Rectal smooth muscle tissue (tissue), 1 donor: ENCODE data around the gene AKAP6.

ENCODE experiments used
- H3K27ac ChIP-seq: one replicate; pipeline ENCODE4 v1.7.0; 2013; ENCODE audit warnings: low read depth, low read length, inconsistent platforms
- H3K27me3 ChIP-seq: one replicate; pipeline ENCODE4 v1.7.0; 2013; ENCODE audit warnings: low read length; ENCODE audit not compliant: control insufficient read depth, insufficient read depth
- H3K36me3 ChIP-seq: one replicate; pipeline ENCODE4 v1.7.0; 2013; ENCODE audit warnings: low read length; ENCODE audit not compliant: control insufficient read depth, insufficient read depth
- H3K4me1 ChIP-seq: one replicate; pipeline ENCODE4 v1.7.0; 2013; ENCODE audit warnings: low read length; ENCODE audit not compliant: control insufficient read depth, insufficient read depth
- H3K4me3 ChIP-seq: one replicate; pipeline ENCODE4 v1.7.0; 2013; ENCODE audit warnings: low read length
- H3K9ac ChIP-seq: one replicate; pipeline ENCODE4 v1.7.0; 2013; ENCODE audit warnings: low read length

AKAP6 gene

DNA sequence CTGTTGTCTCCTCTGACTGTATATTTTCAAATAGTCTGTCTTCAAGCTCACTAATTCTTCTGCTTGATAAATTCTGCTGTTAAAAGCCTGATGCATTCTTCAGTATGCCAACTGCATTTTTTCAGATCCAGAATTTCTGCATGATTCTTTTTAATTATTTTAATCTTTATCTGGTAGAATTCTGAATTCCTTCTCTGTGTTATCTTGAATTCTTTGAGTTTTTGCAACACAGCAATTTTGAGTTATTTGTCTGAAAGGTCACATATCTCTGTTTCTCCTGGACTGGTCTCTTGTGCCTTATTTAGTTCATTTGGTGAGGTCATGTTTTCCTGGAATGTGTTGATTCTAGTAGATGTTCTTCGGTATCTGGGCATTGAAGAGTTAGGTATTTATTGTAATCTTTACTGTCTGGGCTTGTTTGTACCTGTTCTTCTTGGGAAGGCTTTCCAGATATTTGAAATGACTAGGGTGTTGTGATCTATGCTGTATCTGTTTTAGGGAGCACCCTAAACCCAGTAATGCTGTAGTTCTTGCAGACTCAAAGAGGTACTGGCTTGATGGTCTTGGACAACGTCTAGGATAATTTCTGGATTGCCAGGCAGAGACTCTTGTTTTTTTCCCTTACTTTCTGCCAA lies 415.8 kb downstream of the AKAP6 start:
- Histone ChIP-seq H3K9ac (no peak overlapping the region), H3K4me1 (no peaks in the 10 kb centered on the region), H3K27ac (no peak overlapping the region), H3K4me3 (no peak overlapping the region), H3K36me3 (no peaks in the 10 kb centered on the region), H3K27me3 (no peaks in the 10 kb centered on the region)

DNA sequence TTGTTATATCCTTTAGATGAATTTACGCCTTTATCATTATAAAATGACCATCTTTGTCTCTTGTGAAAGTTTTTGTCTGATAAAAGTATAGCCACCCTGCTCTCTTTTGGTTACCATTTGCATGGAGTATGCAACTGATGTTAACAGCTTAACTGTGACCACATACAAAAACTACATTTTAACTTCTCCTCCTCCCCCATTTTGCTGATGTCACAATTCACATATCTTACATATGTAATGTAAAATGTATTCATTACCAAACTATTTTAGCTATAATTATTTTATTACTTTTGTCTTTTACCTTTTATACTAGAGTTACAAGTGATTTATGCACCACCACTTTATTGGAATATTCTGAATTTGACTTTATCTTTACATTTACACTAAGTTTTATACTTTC lies 425.1 kb downstream of the AKAP6 start:
- Histone ChIP-seq H3K27me3 (no peaks in the 10 kb centered on the region), H3K4me3 (no peak overlapping the region), H3K27ac (no peak overlapping the region), H3K4me1 (no peaks in the 10 kb centered on the region), H3K36me3 (no peaks in the 10 kb centered on the region), H3K9ac (no peak overlapping the region)

DNA sequence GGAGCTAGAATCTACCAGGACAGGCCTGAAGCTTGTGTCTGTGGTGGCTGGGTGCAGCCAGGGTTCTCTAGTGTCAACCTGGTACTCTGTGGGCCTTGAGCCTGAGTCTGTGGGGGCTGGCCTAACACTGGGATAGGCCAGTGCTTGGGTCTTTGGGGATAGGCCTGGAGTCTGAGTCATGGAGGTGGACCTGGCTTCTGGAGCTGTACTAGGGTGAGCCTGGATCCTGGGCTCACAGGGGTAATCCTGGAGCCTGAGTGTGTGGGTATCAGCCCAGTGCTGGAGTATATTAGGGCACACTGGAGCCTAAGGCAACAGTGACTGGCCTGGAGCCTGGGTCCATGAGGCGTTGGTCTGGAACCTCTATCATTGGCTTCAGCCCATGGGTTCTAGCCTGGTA lies 427.1 kb downstream of the AKAP6 start:
- H3K36me3 ChIP-seq: no peaks in the 10 kb centered on the region
- no peaks in the 10 kb centered on the region for H3K4me1 ChIP-seq
- H3K27ac ChIP-seq: no peak overlapping the region
- H3K27me3 ChIP-seq: no peaks in the 10 kb centered on the region
- no peak overlapping the region for H3K9ac ChIP-seq
- no peak overlapping the region for H3K4me3 ChIP-seq

- no peak overlapping the region for H3K4me3 ChIP-seq
- no peak overlapping the region for H3K9ac ChIP-seq
- no peaks in the 10 kb centered on the region for H3K36me3 ChIP-seq
- H3K27ac ChIP-seq: no peak overlapping the region
- no peaks in the 10 kb centered on the region for H3K4me1 ChIP-seq
- no peaks in the 10 kb centered on the region for H3K27me3 ChIP-seq
Observed at GRCh38 chr14:32756775-32757174, 427.7 kb downstream of the AKAP6 start.

GRCh38 chr14:32757568-32757967 lies 428.5 kb downstream of the AKAP6 start:
- Histone ChIP-seq H3K4me3 (no peak overlapping the region), H3K27ac (no peak overlapping the region), H3K9ac (no peak overlapping the region), H3K36me3 (no peaks in the 10 kb centered on the region), H3K4me1 (no peaks in the 10 kb centered on the region), H3K27me3 (no peaks in the 10 kb centered on the region)

GRCh38 chr14:32761381-32761968 lies 432.4 kb downstream of the AKAP6 start:
- no peak overlapping the region for H3K4me3 ChIP-seq
- H3K9ac ChIP-seq: no peak overlapping the region
- H3K4me1 ChIP-seq: no peaks in the 10 kb centered on the region
- H3K27me3 ChIP-seq: no peaks in the 10 kb centered on the region
- H3K27ac ChIP-seq: no peak overlapping the region
- no peaks in the 10 kb centered on the region for H3K36me3 ChIP-seq

DNA sequence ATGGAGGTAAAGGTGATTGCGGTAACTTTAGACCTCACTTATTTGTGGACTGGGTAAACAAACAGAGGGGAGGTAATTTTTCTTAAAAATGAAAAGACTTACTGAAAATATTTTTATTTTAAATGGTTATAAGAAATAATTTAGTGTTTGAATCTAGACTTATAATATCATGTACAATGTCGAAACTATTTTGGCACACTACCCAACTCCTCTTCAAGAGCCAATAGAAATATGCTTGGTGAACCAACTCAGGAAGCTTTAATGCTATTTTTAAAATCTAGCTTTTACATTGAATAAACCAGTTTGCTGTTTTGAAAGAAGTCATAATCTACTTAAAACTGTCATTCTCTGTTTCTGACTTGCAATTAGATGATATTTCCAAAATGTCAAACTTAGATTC lies 433.8 kb downstream of the AKAP6 start:
- Histone ChIP-seq H3K4me1 (no peaks in the 10 kb centered on the region), H3K36me3 (no peaks in the 10 kb centered on the region), H3K9ac (no peak overlapping the region), H3K27ac (no peak overlapping the region), H3K4me3 (no peak overlapping the region), H3K27me3 (no peaks in the 10 kb centered on the region)

DNA sequence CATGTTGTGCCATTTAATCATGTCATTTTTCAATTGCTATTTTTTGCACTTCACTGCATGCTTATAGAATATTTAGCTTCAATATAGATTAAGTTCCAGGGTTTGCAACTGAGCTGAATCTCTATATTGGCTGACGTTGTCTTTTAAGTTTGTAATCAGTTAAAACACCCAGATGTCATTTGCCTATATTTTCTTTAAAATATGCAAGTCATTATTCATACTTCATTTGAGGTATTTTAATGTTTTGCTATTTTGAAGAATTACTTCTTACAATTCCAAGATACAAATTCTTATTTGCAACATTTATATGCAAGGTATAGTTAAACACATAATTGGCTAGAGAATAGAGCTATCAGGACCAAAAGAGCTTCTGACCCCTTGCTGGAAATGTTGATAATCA lies 434.6 kb downstream of the AKAP6 start:
- Histone ChIP-seq H3K36me3 (no peaks in the 10 kb centered on the region), H3K4me1 (no peaks in the 10 kb centered on the region), H3K9ac (no peak overlapping the region), H3K27me3 (no peaks in the 10 kb centered on the region), H3K4me3 (no peak overlapping the region), H3K27ac (no peak overlapping the region)

GRCh38 chr14:32764131-32764530 lies 435.0 kb downstream of the AKAP6 start:
- no peak overlapping the region for H3K4me3 ChIP-seq

DNA sequence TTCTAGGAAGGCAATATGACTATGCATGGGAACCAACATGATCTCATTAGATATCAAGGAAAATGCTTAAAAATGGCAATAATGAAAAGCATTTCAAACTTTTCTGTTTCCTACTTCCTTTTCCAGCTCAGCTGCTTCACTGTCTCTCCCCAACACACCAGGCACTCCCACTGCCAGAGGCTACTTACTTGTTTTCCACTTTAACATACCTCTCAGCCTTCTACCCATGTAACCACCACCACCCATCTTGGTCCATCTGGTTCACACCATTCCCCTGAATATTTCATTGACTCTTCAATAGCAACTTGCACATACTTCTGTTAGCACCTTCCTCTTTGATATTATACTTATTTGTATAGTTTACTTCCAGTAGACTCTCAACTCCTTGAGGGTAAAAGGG lies 441.3 kb downstream of the AKAP6 start:
- H3K9ac ChIP-seq: no peak overlapping the region
- H3K27me3 ChIP-seq: no peaks in the 10 kb centered on the region
- no peaks in the 10 kb centered on the region for H3K36me3 ChIP-seq
- no peak overlapping the region for H3K4me3 ChIP-seq
- no peak overlapping the region for H3K27ac ChIP-seq
- H3K4me1 ChIP-seq: no peaks in the 10 kb centered on the region

More at GRCh38 chr14:32764131-32764530, 435.0 kb downstream of the AKAP6 start:
- Histone ChIP-seq H3K27me3 (no peaks in the 10 kb centered on the region), H3K36me3 (no peaks in the 10 kb centered on the region), H3K9ac (no peak overlapping the region), H3K27ac (no peak overlapping the region), H3K4me1 (no peaks in the 10 kb centered on the region)

DNA sequence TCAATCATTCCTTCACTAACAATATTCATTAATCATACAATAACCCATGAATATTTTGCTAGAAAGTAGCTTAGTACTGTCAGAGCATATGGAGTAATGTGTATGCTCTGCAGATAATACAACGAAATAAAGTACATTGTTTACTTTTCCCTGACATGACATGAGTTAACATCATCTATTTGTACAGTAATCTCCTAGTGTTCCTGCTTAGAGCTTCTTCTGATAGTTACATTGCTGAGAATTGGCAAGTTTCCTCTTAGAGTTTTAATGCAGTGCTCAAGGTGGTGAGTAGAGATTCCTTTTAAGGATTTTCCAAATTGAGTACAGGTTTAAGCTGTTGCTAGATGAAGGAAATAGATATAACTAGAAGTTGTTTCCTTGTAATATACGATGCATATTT lies 445.1 kb downstream of the AKAP6 start:
- H3K27ac ChIP-seq: no peak overlapping the region
- H3K9ac ChIP-seq: no peak overlapping the region
- no peak overlapping the region for H3K4me3 ChIP-seq
- H3K27me3 ChIP-seq: no peaks in the 10 kb centered on the region
- H3K36me3 ChIP-seq: no peaks in the 10 kb centered on the region
- H3K4me1 ChIP-seq: no peaks in the 10 kb centered on the region

DNA sequence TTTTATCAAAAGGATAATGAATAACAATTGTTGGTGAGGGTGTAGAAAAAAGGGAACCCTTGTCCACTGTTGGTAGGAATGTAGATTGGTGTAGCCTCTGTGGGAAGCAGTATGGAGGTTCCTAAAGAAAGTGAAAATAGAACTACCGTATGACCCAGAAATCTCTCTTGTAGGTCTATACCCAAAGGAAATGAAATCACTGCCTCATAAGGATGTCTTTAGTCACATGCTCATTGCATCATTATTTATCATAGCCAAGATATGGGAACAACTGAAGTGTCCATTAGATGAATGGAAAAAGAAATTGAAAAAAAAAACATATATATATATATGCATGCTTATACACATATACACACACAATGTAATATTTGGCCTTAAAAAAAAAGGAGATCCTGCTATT lies 450.7 kb downstream of the AKAP6 start:
- Histone ChIP-seq H3K4me3 (no peak overlapping the region), H3K27me3 (no peaks in the 10 kb centered on the region), H3K9ac (no peak overlapping the region), H3K36me3 (no peaks in the 10 kb centered on the region), H3K27ac (no peak overlapping the region), H3K4me1 (peaks cover 7% of the 10 kb centered on the region)

DNA sequence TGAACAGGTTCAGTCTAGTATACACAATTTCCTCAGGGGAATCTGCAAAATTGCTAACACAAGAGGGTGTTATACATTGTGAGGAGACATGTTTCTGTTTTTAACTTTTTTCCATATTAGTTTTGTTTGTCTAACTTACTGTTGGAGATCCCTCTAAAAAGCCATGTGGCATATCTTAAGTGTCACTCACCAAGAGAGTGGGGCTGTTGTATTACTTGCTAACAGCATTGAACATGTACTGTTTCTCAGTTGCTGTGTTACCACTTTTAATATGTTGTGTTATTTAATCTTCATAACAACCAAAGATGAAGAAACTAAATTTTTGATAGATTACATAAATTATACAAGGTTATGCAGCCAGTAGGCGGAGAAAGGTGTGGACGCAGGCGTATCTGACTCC lies 455.3 kb downstream of the AKAP6 start:
- H3K36me3 ChIP-seq: no peaks in the 10 kb centered on the region
- peaks cover 9% of the 10 kb centered on the region for H3K4me1 ChIP-seq
- H3K27ac ChIP-seq: no peak overlapping the region
- no peak overlapping the region for H3K9ac ChIP-seq
- H3K27me3 ChIP-seq: no peaks in the 10 kb centered on the region
- no peak overlapping the region for H3K4me3 ChIP-seq
